HepG2 (cell line): ENCODE measurements around the gene P2RX6. TPM values are rescaled to one million over a fixed set of nuclear protein-coding genes. Genes with fewer than 3 reads are reported as not detected.

ENCODE experiments used
- ATAC-seq: fragments of 200-7000 bp; cut with Tn5 transposase; 3 replicates; pipeline ENCODE4 v1.9.1; 2020; ENCODE audit warnings: mild to moderate bottlenecking, moderate library complexity
- BruUV-seq: library from RNA; stranded (reverse); fragments of 400-500 nt; replicated peaks from 2 replicates; lab custom pipeline; 2021; lab: Mats Ljungman, UMichigan
- CTCF ChIA-PET: fragments of 300-600 bp; formaldehyde crosslinking; extraction: SDS; loops from one replicate; lab custom pipeline; 2021; ENCODE audit warnings: low total read pairs, inconsistent platforms, low intra/inter-chr PET ratio; lab: Yijun Ruan, JAX
- POLR2A ChIA-PET: fragments of 350-600 bp; sonication (Branson Sonifier 250); formaldehyde crosslinking; loops from one replicate; lab custom pipeline; 2020; ENCODE audit warnings: antibody characterized with exemption, inconsistent platforms; lab: Yijun Ruan, JAX
- DNase-seq: peaks from one replicate; pipeline ENCODE4 v3.0.0-alpha.2; 2015; ENCODE audit warnings: low spot score
- FAIRE-seq: peaks from 3 replicates; lab custom pipeline; 2011; peaks lifted over from hg19 to GRCh38; lab: Jason Lieb, UNC
- H2AFZ ChIP-seq: one replicate; pipeline ENCODE4 v1.6.1; 2011; ENCODE audit warnings: low read length, inconsistent platforms
- H3K27ac ChIP-seq: fragments of 300-600 bp; 3 replicates; pipeline ENCODE4 v1.8.0; 2011; ENCODE audit warnings: mixed run types, mild to moderate bottlenecking, mixed read lengths, low read length, inconsistent platforms; ENCODE audit not compliant: insufficient read depth; ENCODE audit errors: extremely low read length
- H3K27me3 ChIP-seq, 2 experiments: fragments of 200-600 bp in 1 of 2; 2 replicates in 1 of 2; 3 replicates in 1 of 2; pipeline versions ENCODE4 v1.6.0 to v1.8.0; 2011; ENCODE audit warnings: low read length in 2 of 2, mild to moderate bottlenecking in 2 of 2, moderate library complexity in 2 of 2, inconsistent platforms in 1 of 2; ENCODE audit not compliant: insufficient read depth in 2 of 2, control insufficient read depth in 1 of 2
- H3K36me3 ChIP-seq, 2 experiments: fragments of 200-600 bp in 1 of 2; replicated peaks in 1 of 2; 2 replicates in 1 of 2; 3 replicates in 1 of 2; pipeline versions ENCODE4 v1.5.1 to v1.8.0; 2011; ENCODE audit warnings: low read length in 2 of 2, inconsistent platforms in 1 of 2; ENCODE audit not compliant: insufficient read depth in 2 of 2, control insufficient read depth in 1 of 2
- H3K4me1 ChIP-seq: 2 replicates; pipeline ENCODE4 v1.5.1; 2012; ENCODE audit warnings: low read length, inconsistent platforms; ENCODE audit not compliant: insufficient read depth
- H3K4me2 ChIP-seq: 2 replicates; pipeline ENCODE4 v1.6.0; 2011; ENCODE audit warnings: low read depth, low read length, inconsistent platforms
- H3K4me3 ChIP-seq, 3 experiments: fragments of 200-600 bp in 1 of 3; sonication (generic), shearing (Covaris generic) in 1 of 3; replicated peaks in 1 of 3; 2 replicates each; pipeline ENCODE4 v1.5.1; 2011 to 2016; ENCODE audit warnings: low read length in 3 of 3, inconsistent platforms in 2 of 3, low read depth in 2 of 3, mild to moderate bottlenecking in 2 of 3, control low read depth in 1 of 3, mixed read lengths in 1 of 3; ENCODE audit not compliant: insufficient read depth in 1 of 3
- H3K79me2 ChIP-seq: one replicate; pipeline ENCODE4 v1.6.1; 2011; ENCODE audit warnings: low read length, inconsistent platforms; ENCODE audit not compliant: insufficient read depth
- H3K9ac ChIP-seq: 2 replicates; pipeline ENCODE4 v1.6.0; 2011; ENCODE audit warnings: mild to moderate bottlenecking, low read depth, low read length, inconsistent platforms; ENCODE audit not compliant: insufficient read depth
- H3K9me3 ChIP-seq: 2 replicates; pipeline ENCODE4 v1.5.1; 2012; ENCODE audit warnings: mild to moderate bottlenecking, low read length
- H4K20me1 ChIP-seq: 2 replicates; pipeline ENCODE4 v1.6.0; 2011; ENCODE audit warnings: inconsistent platforms, mild to moderate bottlenecking, low read length, moderate library complexity; ENCODE audit not compliant: insufficient read depth
- AGO2 ChIP-seq: fragments of 200-400 bp; formaldehyde crosslinking; optimal IDR thresholded peaks from 2 replicates; pipeline ENCODE3; 2017; ENCODE audit warnings: mild to moderate bottlenecking, low read depth, low read length, moderate library complexity
- EHMT2 ChIP-seq: fragments of 200-600 bp; sonication (generic); IDR thresholded peaks from 2 replicates; pipeline ENCODE4 v1.7.0; 2017; ENCODE audit warnings: antibody characterized with exemption, low read depth, low read length, borderline replicate concordance
- FOXJ3 ChIP-seq: sonication (generic); formaldehyde crosslinking; IDR thresholded peaks from 2 replicates; pipeline ENCODE4 v1.4.0; 2020; ENCODE audit warnings: missing genetic modification reagents, mild to moderate bottlenecking, borderline replicate concordance
- ZNF552 ChIP-seq: sonication (generic); formaldehyde crosslinking; IDR thresholded peaks from 2 replicates; pipeline ENCODE4 v1.9.0; 2022; ENCODE audit warnings: missing genetic modification reagents, mild to moderate bottlenecking, borderline replicate concordance
- WGBS: methylation state at CpG from one replicate; pipeline ENCODE4 v1.1.6; 2017; ENCODE audit warnings: low lambda C conversion rate; 5-methylcytosine and 5-hydroxymethylcytosine counted together
- in situ Hi-C: cut with HindIII; loops from 2 replicates; pipeline ENCODE4 v1.10.0; 2017; ENCODE audit warnings: low pct_unique_long_range_greater_than_20kb; ENCODE audit not compliant: extremely low pct_ligation_motif_present
- intact Hi-C: fragments of 100-400 bp; cut with micrococcal nuclease; formaldehyde crosslinking; loops from one replicate; pipeline ENCODE4 v1.10.0; 2022; ENCODE audit not compliant: unreplicated experiment
- polyA plus RNA-seq, 8 experiments: library from polyadenylated mRNA; depleted of rRNA in 3 of 8; stranded (reverse) in 7 of 8; unstranded in 1 of 8; fragments of >200 nt; fragmentation: Illumina TruSeq in 4 of 8; extraction: Trizol in 4 of 8; gene quantifications; 2 replicates each; pipeline versions ENCODE4 v1.2.1 to v1.2.3, GENCODE V29; 2011 to 2016; ENCODE audit warnings: low read depth in 4 of 8, missing spikeins in 1 of 8, mixed read lengths in 1 of 8; ENCODE audit not compliant: insufficient read depth in 1 of 8
- total RNA-seq, 5 experiments: library from RNA; depleted of rRNA; stranded (reverse); fragments of >200 nt; fragmentation: Illumina TruSeq; extraction: Trizol; gene quantifications; 2 replicates each; pipeline ENCODE4 v1.2.3, GENCODE V29; 2016; ENCODE audit warnings: low read depth in 1 of 5
- TF ChIP-seq, protein P1 (sequence below): fragments of 450-650 bp; IDR thresholded peaks from 2 replicates; pipeline ENCODE4 v1.6.1; 2016
- TF ChIP-seq, protein P2 (sequence below): sonication (generic); formaldehyde crosslinking; IDR thresholded peaks from 2 replicates; pipeline ENCODE4 v1.8.0; 2022; ENCODE audit warnings: missing genetic modification reagents, low read depth, mild to moderate bottlenecking, borderline replicate concordance
- TF ChIP-seq, protein P3 (sequence below): sonication (generic); formaldehyde crosslinking; IDR thresholded peaks from 2 replicates; pipeline ENCODE4 v1.8.0; 2022; ENCODE audit warnings: mild to moderate bottlenecking, missing genetic modification reagents; ENCODE audit not compliant: insufficient replicate concordance
- TF ChIP-seq, protein P4 (sequence below): sonication (generic); formaldehyde crosslinking; IDR thresholded peaks from 2 replicates; pipeline ENCODE4 v1.8.0; 2022; ENCODE audit warnings: mild to moderate bottlenecking, missing genetic modification reagents, moderate library complexity
- TF ChIP-seq, protein P5 (sequence below), 2 experiments: IDR thresholded peaks; 2 replicates each; pipeline ENCODE4 v1.6.1; 2011 to 2012; ENCODE audit warnings: low read length in 2 of 2, borderline replicate concordance in 1 of 2, low read depth in 1 of 2, mild to moderate bottlenecking in 1 of 2, moderate library complexity in 1 of 2

P2RX6 gene
- total and polyA plus RNA-seq, 2 of the 13 experiments (the other 11 are each of a cell fraction or from before 2014, with no cell fraction given), result 0.04 to 0.12 TPM

DNA sequence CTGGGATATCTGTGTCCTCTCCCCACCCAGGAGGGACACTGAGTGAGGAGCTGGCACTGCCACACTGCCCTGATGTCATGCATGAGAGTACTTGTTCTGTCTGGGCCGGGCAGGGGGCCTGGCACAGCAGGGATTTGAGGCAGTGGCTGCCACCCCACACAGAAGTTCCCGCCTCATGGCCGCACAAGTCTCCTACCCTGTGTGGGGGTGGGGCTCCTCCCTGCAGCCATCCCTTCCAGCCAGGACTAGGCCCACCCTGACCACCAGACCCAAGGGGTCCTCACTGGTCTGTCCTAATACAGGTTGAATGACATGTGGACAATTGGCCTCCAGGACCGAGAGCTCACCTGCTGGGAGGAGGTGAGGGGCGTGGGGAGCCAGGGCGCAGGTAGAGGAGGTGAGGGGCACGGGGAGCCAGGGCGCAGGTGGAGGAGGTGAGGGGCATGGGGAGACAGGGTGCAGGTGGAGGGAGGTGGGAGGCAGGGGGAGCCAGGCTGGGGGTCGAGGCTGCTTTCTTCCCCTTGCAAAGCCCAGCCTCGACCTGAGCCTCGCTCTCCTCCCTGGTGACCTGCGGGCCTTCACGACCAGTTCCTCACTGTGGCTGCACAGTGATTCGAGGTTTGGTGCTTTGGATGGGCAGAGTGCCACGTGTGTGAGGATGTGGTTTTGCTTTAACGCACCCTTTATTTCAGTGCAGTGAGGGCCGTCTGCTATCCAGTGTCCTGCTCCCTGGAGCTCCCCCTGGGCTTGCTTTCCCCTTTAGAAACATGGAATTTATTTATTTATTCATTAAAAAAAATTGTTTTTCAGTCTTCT is 25.4 kb upstream of the P2RX6 start (continued):
- TF ChIP-seq, protein P1, sequence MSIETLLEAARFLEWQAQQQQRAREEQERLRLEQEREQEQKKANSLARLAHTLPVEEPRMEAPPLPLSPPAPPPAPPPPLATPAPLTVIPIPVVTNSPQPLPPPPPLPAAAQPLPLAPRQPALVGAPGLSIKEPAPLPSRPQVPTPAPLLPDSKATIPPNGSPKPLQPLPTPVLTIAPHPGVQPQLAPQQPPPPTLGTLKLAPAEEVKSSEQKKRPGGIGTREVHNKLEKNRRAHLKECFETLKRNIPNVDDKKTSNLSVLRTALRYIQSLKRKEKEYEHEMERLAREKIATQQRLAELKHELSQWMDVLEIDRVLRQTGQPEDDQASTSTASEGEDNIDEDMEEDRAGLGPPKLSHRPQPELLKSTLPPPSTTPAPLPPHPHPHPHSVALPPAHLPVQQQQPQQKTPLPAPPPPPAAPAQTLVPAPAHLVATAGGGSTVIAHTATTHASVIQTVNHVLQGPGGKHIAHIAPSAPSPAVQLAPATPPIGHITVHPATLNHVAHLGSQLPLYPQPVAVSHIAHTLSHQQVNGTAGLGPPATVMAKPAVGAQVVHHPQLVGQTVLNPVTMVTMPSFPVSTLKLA, result no peak
- no peak for TF ChIP-seq FOXJ3 (CRISPR knock-in tag)

DNA sequence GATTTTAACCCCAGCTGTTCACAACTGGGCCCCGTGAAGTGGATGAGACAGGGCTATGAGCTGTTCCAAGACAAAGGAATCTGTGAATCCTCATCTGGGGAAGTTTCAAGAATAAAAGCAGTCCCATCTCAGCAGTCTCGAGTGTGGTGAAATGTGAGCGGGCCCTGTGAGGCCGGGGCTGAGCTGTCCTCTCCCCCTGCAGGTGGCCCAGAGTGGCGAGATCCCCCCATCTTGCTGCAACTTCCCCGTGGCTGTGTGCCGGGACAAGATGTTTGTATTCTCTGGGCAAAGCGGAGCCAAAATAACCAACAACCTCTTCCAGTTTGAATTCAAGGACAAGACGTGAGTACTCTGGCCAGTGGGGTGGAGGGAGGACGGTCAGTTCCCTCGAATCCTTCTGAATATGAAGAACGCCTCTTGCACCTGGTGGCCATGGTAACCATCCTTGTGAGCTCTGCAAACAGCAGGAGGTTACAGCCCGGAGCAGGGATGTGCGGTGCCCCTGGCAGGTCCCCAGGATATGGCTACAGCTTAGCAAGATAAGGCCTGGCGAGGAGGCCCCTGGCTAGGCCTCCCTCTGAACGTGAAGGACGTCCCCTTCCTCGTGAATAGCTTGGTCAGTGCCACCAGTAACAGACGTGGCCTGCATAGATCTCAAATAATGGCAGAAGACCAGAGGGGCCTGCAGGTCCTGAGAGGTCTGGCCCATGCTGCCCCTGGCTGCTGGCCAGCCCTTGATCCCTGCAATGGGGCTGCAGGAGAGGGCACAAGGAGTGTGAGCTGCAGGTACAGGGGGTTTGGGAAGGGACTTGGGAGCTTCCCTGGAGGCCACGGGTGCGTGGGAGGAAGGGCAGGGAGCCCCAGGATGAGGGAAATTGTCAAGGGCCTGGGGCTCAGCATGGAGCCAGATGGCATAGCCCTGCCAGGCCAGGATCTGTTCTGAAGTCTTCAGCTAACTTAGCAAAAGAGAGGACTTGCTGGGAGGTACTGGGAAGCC is 24.5 kb upstream of the P2RX6 start:
- H3K4me2 ChIP-seq, result no peak overlapping the region
- BruUV-seq, result no TSS peak
- no peak overlapping the region for H3K27ac ChIP-seq
- H3K4me1 ChIP-seq, result no peaks in the 10 kb centered on the region
- no peaks in the 10 kb centered on the region for H3K27me3 ChIP-seq
- H3K4me3 ChIP-seq, result no peak overlapping the region
- CTCF ChIA-PET, result no interaction called here
- no peak for ATAC-seq
- H3K79me2 ChIP-seq, result no peaks in the 10 kb centered on the region
- intact Hi-C loops (no loop called here), in situ Hi-C loops (no loop called here)
- no peak for FAIRE-seq
- POLR2A ChIA-PET, result interaction anchor here (2.2 to 2.8 kb wide), 2 partner anchors 9 to 12 kb away, joined by 10 to 16 read pairs; partner anchors contain the start of genes LZTR1 and THAP7
- no peaks in the 10 kb centered on the region for H3K9me3 ChIP-seq
- no peak overlapping the region for H3K9ac ChIP-seq
- no peak overlapping the region for H2AFZ ChIP-seq
- peaks cover 2 to 44% of the 10 kb centered on the region in 2 experiments for H3K36me3 ChIP-seq
- no peak for DNase-seq
- no peaks in the 10 kb centered on the region for H4K20me1 ChIP-seq
- WGBS, result 88% methylated on average over 17 of the region's 21 CpGs
- no peak for TF ChIP-seq EHMT2
- no peak for TF ChIP-seq AGO2
- TF ChIP-seq, protein P2, sequence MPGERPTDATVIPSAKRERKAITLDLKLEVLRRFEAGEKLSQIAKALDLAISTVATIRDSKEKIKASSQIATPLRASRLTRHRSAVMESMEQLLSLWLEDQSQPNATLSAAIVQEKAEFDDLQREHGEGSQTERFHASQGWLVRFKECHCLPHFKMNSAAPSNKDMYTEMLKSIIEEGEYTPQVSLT (CRISPR knock-in tag), result no peak
- TF ChIP-seq, protein P3, sequence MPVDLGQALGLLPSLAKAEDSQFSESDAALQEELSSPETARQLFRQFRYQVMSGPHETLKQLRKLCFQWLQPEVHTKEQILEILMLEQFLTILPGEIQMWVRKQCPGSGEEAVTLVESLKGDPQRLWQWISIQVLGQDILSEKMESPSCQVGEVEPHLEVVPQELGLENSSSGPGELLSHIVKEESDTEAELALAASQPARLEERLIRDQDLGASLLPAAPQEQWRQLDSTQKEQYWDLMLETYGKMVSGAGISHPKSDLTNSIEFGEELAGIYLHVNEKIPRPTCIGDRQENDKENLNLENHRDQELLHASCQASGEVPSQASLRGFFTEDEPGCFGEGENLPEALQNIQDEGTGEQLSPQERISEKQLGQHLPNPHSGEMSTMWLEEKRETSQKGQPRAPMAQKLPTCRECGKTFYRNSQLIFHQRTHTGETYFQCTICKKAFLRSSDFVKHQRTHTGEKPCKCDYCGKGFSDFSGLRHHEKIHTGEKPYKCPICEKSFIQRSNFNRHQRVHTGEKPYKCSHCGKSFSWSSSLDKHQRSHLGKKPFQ (CRISPR knock-in tag), result no peak
- no peak for TF ChIP-seq ZNF552 (CRISPR knock-in tag)
- TF ChIP-seq, protein P4, sequence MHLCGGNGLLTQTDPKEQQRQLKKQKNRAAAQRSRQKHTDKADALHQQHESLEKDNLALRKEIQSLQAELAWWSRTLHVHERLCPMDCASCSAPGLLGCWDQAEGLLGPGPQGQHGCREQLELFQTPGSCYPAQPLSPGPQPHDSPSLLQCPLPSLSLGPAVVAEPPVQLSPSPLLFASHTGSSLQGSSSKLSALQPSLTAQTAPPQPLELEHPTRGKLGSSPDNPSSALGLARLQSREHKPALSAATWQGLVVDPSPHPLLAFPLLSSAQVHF, result no peak
- TF ChIP-seq, protein P5, sequence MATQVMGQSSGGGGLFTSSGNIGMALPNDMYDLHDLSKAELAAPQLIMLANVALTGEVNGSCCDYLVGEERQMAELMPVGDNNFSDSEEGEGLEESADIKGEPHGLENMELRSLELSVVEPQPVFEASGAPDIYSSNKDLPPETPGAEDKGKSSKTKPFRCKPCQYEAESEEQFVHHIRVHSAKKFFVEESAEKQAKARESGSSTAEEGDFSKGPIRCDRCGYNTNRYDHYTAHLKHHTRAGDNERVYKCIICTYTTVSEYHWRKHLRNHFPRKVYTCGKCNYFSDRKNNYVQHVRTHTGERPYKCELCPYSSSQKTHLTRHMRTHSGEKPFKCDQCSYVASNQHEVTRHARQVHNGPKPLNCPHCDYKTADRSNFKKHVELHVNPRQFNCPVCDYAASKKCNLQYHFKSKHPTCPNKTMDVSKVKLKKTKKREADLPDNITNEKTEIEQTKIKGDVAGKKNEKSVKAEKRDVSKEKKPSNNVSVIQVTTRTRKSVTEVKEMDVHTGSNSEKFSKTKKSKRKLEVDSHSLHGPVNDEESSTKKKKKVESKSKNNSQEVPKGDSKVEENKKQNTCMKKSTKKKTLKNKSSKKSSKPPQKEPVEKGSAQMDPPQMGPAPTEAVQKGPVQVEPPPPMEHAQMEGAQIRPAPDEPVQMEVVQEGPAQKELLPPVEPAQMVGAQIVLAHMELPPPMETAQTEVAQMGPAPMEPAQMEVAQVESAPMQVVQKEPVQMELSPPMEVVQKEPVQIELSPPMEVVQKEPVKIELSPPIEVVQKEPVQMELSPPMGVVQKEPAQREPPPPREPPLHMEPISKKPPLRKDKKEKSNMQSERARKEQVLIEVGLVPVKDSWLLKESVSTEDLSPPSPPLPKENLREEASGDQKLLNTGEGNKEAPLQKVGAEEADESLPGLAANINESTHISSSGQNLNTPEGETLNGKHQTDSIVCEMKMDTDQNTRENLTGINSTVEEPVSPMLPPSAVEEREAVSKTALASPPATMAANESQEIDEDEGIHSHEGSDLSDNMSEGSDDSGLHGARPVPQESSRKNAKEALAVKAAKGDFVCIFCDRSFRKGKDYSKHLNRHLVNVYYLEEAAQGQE (IDR thresholded peaks at IDR 0.05; ENCODE audit: borderline replicate concordance in 1 of 2, low read depth in 1 of 2, low read length in 2 of 2), result no peak
